SK-N-SH (cell line): Measurements from ENCODE around the gene ERC1. TPM values are rescaled to one million over a fixed set of nuclear protein-coding genes. Genes with fewer than 3 reads are reported as not detected.

Experiments
- CTCF ChIA-PET: fragments of 300-600, 350-600 bp; formaldehyde crosslinking; extraction: SDS; loops from one replicate; lab custom pipeline; 2021; lab: Yijun Ruan, JAX
- POLR2A ChIA-PET: fragments of 350-600 bp; sonication (Branson Sonifier 250); formaldehyde crosslinking; extraction: SDS; loops from one replicate; lab custom pipeline; 2020; ENCODE audit warnings: antibody characterized with exemption, inconsistent platforms; lab: Yijun Ruan, JAX
- DNase-seq: peaks from one replicate; pipeline ENCODE4 v3.0.0; 2012
- H2AFZ ChIP-seq: fragments of 200-600 bp; sonication (generic); 2 replicates; pipeline ENCODE4 v1.8.1; 2016; ENCODE audit warnings: antibody characterized with exemption, mild to moderate bottlenecking, low read depth
- H3F3A ChIP-seq: fragments of 200-600 bp; sonication (generic); replicated peaks from 2 replicates; pipeline ENCODE3; 2016; ENCODE audit warnings: antibody characterized with exemption, mild to moderate bottlenecking; ENCODE audit not compliant: insufficient read depth
- H3K27ac ChIP-seq, 2 experiments: fragments of 200-500 bp in 1 of 2; fragments of 200-600 bp in 1 of 2; sonication (Bioruptor generic) in 1 of 2; sonication (generic), shearing (Covaris generic) in 1 of 2; 2 replicates each; pipeline versions ENCODE4 v1.5.1 to v1.6.1; 2014 to 2016; ENCODE audit warnings: low read depth in 2 of 2, inconsistent platforms in 1 of 2, low read length in 1 of 2, mild to moderate bottlenecking in 1 of 2, mixed read lengths in 1 of 2
- H3K27me3 ChIP-seq: fragments of 200-600 bp; sonication (generic), shearing (Covaris generic); 2 replicates; pipeline ENCODE4 v1.6.1; 2016; ENCODE audit warnings: mixed run types; ENCODE audit not compliant: insufficient read depth
- H3K36me3 ChIP-seq, 2 experiments: fragments of 200-500 bp in 1 of 2; fragments of 200-600 bp in 1 of 2; sonication (Bioruptor generic) in 1 of 2; sonication (generic) in 1 of 2; replicated peaks in 1 of 2; 2 replicates each; pipeline versions ENCODE3 to v1.5.1; 2014 to 2016; ENCODE audit warnings: low read length in 1 of 2, mild to moderate bottlenecking in 1 of 2; ENCODE audit not compliant: insufficient read depth in 2 of 2, control insufficient read depth in 1 of 2
- H3K4me1 ChIP-seq, 2 experiments: fragments of 200-500 bp in 1 of 2; fragments of 200-600 bp in 1 of 2; sonication (Bioruptor generic) in 1 of 2; sonication (generic), shearing (Covaris generic) in 1 of 2; 2 replicates each; pipeline versions ENCODE4 v1.5.1 to v1.6.1; 2014 to 2016; ENCODE audit warnings: low read depth in 1 of 2, low read length in 1 of 2, mixed run types in 1 of 2; ENCODE audit not compliant: insufficient read depth in 2 of 2, control insufficient read depth in 1 of 2
- H3K4me2 ChIP-seq: fragments of 200-600 bp; sonication (generic), shearing (Covaris generic); 2 replicates; pipeline ENCODE4 v1.6.1; 2017; ENCODE audit warnings: mixed run types
- H3K4me3 ChIP-seq, 2 experiments: fragments of 200-500 bp in 1 of 2; fragments of 200-600 bp in 1 of 2; sonication (Bioruptor generic) in 1 of 2; sonication (generic), shearing (Covaris generic) in 1 of 2; 2 replicates each; pipeline versions ENCODE4 v1.5.1 to v1.8.1; 2014 to 2016; ENCODE audit warnings: low read depth in 2 of 2, inconsistent platforms in 1 of 2, low read length in 1 of 2, mild to moderate bottlenecking in 1 of 2, mixed read lengths in 1 of 2, moderate library complexity in 1 of 2
- H3K79me2 ChIP-seq: fragments of 200-600 bp; sonication (generic); 2 replicates; pipeline ENCODE4 v1.8.1; 2017; ENCODE audit warnings: mild to moderate bottlenecking; ENCODE audit not compliant: insufficient read depth
- H3K9ac ChIP-seq: fragments of 200-600 bp; sonication (generic); 2 replicates; pipeline ENCODE4 v1.6.1; 2017; ENCODE audit warnings: mixed run types
- H3K9me2 ChIP-seq: fragments of 200-600 bp; sonication (generic); 2 replicates; pipeline ENCODE4 v1.6.1; 2017; ENCODE audit warnings: mixed run types
- H3K9me3 ChIP-seq: fragments of 200-600 bp; sonication (generic); 2 replicates; pipeline ENCODE4 v1.6.1; 2017; ENCODE audit warnings: mixed run types, mild to moderate bottlenecking, moderate library complexity
- H4K20me1 ChIP-seq: fragments of 200-600 bp; sonication (generic); 2 replicates; pipeline ENCODE4 v1.6.1; 2017; ENCODE audit warnings: mild to moderate bottlenecking, mixed run types; ENCODE audit not compliant: insufficient read depth
- ELF1 ChIP-seq: IDR thresholded peaks from 2 replicates; pipeline ENCODE4 v1.4.0; 2012
- GABPA ChIP-seq: IDR thresholded peaks from 2 replicates; pipeline ENCODE4 v1.4.0; 2012; ENCODE audit warnings: low read depth, mild to moderate bottlenecking
- GATA2 ChIP-seq: sonication (generic); formaldehyde crosslinking; IDR thresholded peaks from 2 replicates; pipeline ENCODE4 v1.5.0; 2020; ENCODE audit warnings: mild to moderate bottlenecking, missing genetic modification reagents
- IRF3 ChIP-seq: fragments of 150-350 bp; IDR thresholded peaks from 2 replicates; pipeline ENCODE4 v1.6.1; 2016; ENCODE audit warnings: mild to moderate bottlenecking, low read depth, low read length
- PBX3 ChIP-seq: IDR thresholded peaks from 2 replicates; pipeline ENCODE4; 2012
- SIN3A ChIP-seq: IDR thresholded peaks from 2 replicates; pipeline ENCODE4 v1.6.1; 2012; ENCODE audit warnings: low read depth, mild to moderate bottlenecking, low read length, moderate library complexity, borderline replicate concordance
- SMC3 ChIP-seq: IDR thresholded peaks from 2 replicates; pipeline ENCODE4 v1.6.1; 2012; ENCODE audit warnings: low read depth, low read length, improper control_type of control experiment
- USF2 ChIP-seq: fragments of 150-350 bp; IDR thresholded peaks from 2 replicates; pipeline ENCODE4 v1.6.1; 2017; ENCODE audit warnings: antibody characterized with exemption, low read length, low read depth, borderline replicate concordance
- YY1 ChIP-seq: IDR thresholded peaks from 2 replicates; pipeline ENCODE4 v1.4.0; 2012; ENCODE audit warnings: low read depth, mild to moderate bottlenecking
- WGBS: methylation state at CpG from one replicate; pipeline ENCODE4 v1.1.6; 2017; ENCODE audit warnings: low lambda C conversion rate; 5-methylcytosine and 5-hydroxymethylcytosine counted together
- polyA plus RNA-seq, 3 experiments: library from polyadenylated mRNA; depleted of rRNA; stranded (reverse); fragments of >200 nt; gene quantifications; 2 replicates each; pipeline ENCODE4 v1.2.3, GENCODE V29; 2012

ERC1 gene
- polyA plus RNA-seq, 1 of the 3 experiments (the other 2 are of a cell fraction): 7.5 TPM

GRCh38 chr12:1189163-1189562, 198.1 kb downstream of the ERC1 start:
- TF ChIP-seq PBX3 (no peak), YY1 (no peak), SIN3A (no peak), GATA2 (CRISPR knock-in tag) (no peak)
- H2AFZ ChIP-seq: no peak overlapping the region
- DNase-seq: no peak

GRCh38 chr12:1195513-1195912, 204.5 kb downstream of the ERC1 start:
- 94% methylated on average over 4 of the region's 4 CpGs for WGBS
- H3K79me2 ChIP-seq: peaks cover 4% of the 10 kb centered on the region; the same call in 1 of the 2 replicates
- no peak for TF ChIP-seq SMC3
- TF ChIP-seq GABPA: no peak
- TF ChIP-seq USF2: no peak
- TF ChIP-seq ELF1: no peak
- TF ChIP-seq GATA2 (CRISPR knock-in tag): no peak
- no peak for TF ChIP-seq IRF3
- H3K9me3 ChIP-seq: no peaks in the 10 kb centered on the region
- ChIA-PET POLR2A (no interaction called here), CTCF (no interaction called here)
- no peak for DNase-seq
- no peak overlapping the region for H2AFZ ChIP-seq
- no peaks in the 10 kb centered on the region for H3K27me3 ChIP-seq
- H3K4me3 ChIP-seq: no peak overlapping the region
- peaks cover 18% of the 10 kb centered on the region for H3F3A ChIP-seq
- H4K20me1 ChIP-seq: no peaks in the 10 kb centered on the region
- H3K36me3 ChIP-seq: peaks cover 18 to 22% of the 10 kb centered on the region in 2 experiments
- no peaks in the 10 kb centered on the region; a peak in 2 of 4 replicates for H3K4me1 ChIP-seq
- no peaks in the 10 kb centered on the region for H3K9me2 ChIP-seq
- H3K4me2 ChIP-seq: no peak overlapping the region
- no peak overlapping the region for H3K27ac ChIP-seq
- H3K9ac ChIP-seq: no peak overlapping the region

More at GRCh38 chr12:1189163-1189562, 198.1 kb downstream of the ERC1 start:
- Histone ChIP-seq H3K36me3 (peaks cover 46 to 58% of the 10 kb centered on the region in 2 experiments), H3K27ac (no peak overlapping the region), H3K9me2 (no peaks in the 10 kb centered on the region), H3K9me3 (no peaks in the 10 kb centered on the region), H3K4me2 (no peak overlapping the region), H3K9ac (no peak overlapping the region), H3K79me2 (peaks cover 7% of the 10 kb centered on the region; the same call in 1 of the 2 replicates), H3K4me3 (no peak overlapping the region), H3K27me3 (no peaks in the 10 kb centered on the region), H4K20me1 (no peaks in the 10 kb centered on the region), H3K4me1 (peaks cover 0 to 14% of the 10 kb centered on the region in 2 experiments; a peak in 2 of 4 replicates), H3F3A (peaks cover 20% of the 10 kb centered on the region)
- 94% methylated on average over 4 of the region's 4 CpGs for WGBS
- CTCF ChIA-PET: no interaction called here
- POLR2A ChIA-PET: no interaction called here
